HG03460 (cell line): ENCODE data around the gene ITIH1.
"Not testable (repeated sequence)": the region's sequence is repeated elsewhere in the genome, so short reads cannot be mapped to it uniquely, and the experiment has no call there.

Experiments
- ATAC-seq: cut with Tn5 transposase; IDR thresholded peaks from one replicate; pipeline ENCODE4 v1.9.1; 2021; ENCODE audit not compliant: unreplicated experiment

Gene ITIH1

GRCh38 chr3:52777127-52777958 is at the start of gene ITIH1:
Gene ITIH1 (plus strand): TSS chr3:52777599. CDS start chr3:52777616, 17 bp downstream.
- ATAC-seq, result no peak

GRCh38 chr3:52728753-52729152 is 48.6 kb upstream of the ITIH1 start:
- not testable (repeated sequence) for ATAC-seq

- ATAC-seq, result no peak
Observed at GRCh38 chr3:52730681-52731080, 46.7 kb upstream of the ITIH1 start.

- ATAC-seq, result no peak
Observed at GRCh38 chr3:52731590-52731989, 45.8 kb upstream of the ITIH1 start.

- no peak for ATAC-seq
Observed at GRCh38 chr3:52733256-52733891, 44.0 kb upstream of the ITIH1 start.

- no peak for ATAC-seq
Observed at GRCh38 chr3:52739730-52740129, 37.7 kb upstream of the ITIH1 start.

GRCh38 chr3:52742418-52743041 is 34.9 kb upstream of the ITIH1 start:
- no peak for ATAC-seq

- ATAC-seq, result no peak
Observed at GRCh38 chr3:52743152-52743551, 34.2 kb upstream of the ITIH1 start.

GRCh38 chr3:52743721-52744120 is 33.7 kb upstream of the ITIH1 start:
- no peak for ATAC-seq

- ATAC-seq, result no peak
Observed at GRCh38 chr3:52752045-52752660, 25.2 kb upstream of the ITIH1 start.

GRCh38 chr3:52754373-52754772 is 23.0 kb upstream of the ITIH1 start:
- no peak for ATAC-seq

GRCh38 chr3:52756141-52756540 is 21.3 kb upstream of the ITIH1 start:
- ATAC-seq, result no peak

- ATAC-seq, result no peak
Observed at GRCh38 chr3:52763466-52763865, 13.9 kb upstream of the ITIH1 start.

GRCh38 chr3:52769786-52770455 is 7.5 kb upstream of the ITIH1 start:
- ATAC-seq, result no peak

- ATAC-seq, result peak; percentile 86
Observed at GRCh38 chr3:52770496-52771333, 6.7 kb upstream of the ITIH1 start, which contains the start of gene NEK4. Gene NEK4 (minus strand): TSS chr3:52770940. CDS start chr3:52770746, 194 bp downstream.

- ATAC-seq, result peak; percentile 20
Observed at GRCh38 chr3:52771334-52771681, 6.1 kb upstream of the ITIH1 start.

GRCh38 chr3:52771702-52772101 is 5.7 kb upstream of the ITIH1 start:
- ATAC-seq, result no peak

GRCh38 chr3:52773361-52774065 is 3.9 kb upstream of the ITIH1 start:
- ATAC-seq, result no peak

GRCh38 chr3:52774066-52774713 is 3.2 kb upstream of the ITIH1 start:
- ATAC-seq, result no peak
